ENCODE measurements around the gene TMEM267.
"Not testable (repeated sequence)": the region's sequence is repeated elsewhere in the genome, so short reads cannot be mapped to it uniquely, and the experiment has no call there.

Gene TMEM267

GRCh38 chr5:43497311-43498104, 13.8 kb upstream of the TMEM267 start:
- WGBS (ENCODE audit: insufficient coverage, insufficient read length): no CpG with 5 or more reads among the region's 5 CpGs
- no peak for DNase-seq (ENCODE audit: low read depth, low spot score)
- Histone ChIP-seq H3K4me3 (ENCODE audit: low read length) (no peak overlapping the region), H3K27me3 (ENCODE audit: control insufficient read depth, insufficient read depth, low read length) (no peaks in the 10 kb centered on the region), H3K4me1 (ENCODE audit: control insufficient read depth, insufficient read depth, low read length) (no peaks in the 10 kb centered on the region), H3K9me3 (ENCODE audit: control insufficient read depth, insufficient read depth, low read length) (no peaks in the 10 kb centered on the region), H3K36me3 (ENCODE audit: control insufficient read depth, insufficient read depth, low read length) (no peaks in the 10 kb centered on the region), H3K27ac (ENCODE audit: low read length) (no peak overlapping the region)

- H3K27ac ChIP-seq (ENCODE audit: low read length): no peak overlapping the region
- DNase-seq (ENCODE audit: low read depth, low spot score): no peak
- H3K27me3 ChIP-seq (ENCODE audit: control insufficient read depth, insufficient read depth, low read length): no peaks in the 10 kb centered on the region
- no peaks in the 10 kb centered on the region for H3K4me1 ChIP-seq (ENCODE audit: control insufficient read depth, insufficient read depth, low read length)
- H3K4me3 ChIP-seq (ENCODE audit: low read length): no peak overlapping the region
- no peaks in the 10 kb centered on the region for H3K9me3 ChIP-seq (ENCODE audit: control insufficient read depth, insufficient read depth, low read length)
- no peaks in the 10 kb centered on the region for H3K36me3 ChIP-seq (ENCODE audit: control insufficient read depth, insufficient read depth, low read length)
- WGBS (ENCODE audit: insufficient coverage, insufficient read length): no CpG with 5 or more reads among the region's 1 CpG
These were observed 7.7 kb upstream of the TMEM267 start for GRCh38 chr5:43491326-43491725.

- no peaks in the 10 kb centered on the region for H3K4me1 ChIP-seq (ENCODE audit: control insufficient read depth, insufficient read depth, low read length)
- WGBS (ENCODE audit: insufficient coverage, insufficient read length): no CpG with 5 or more reads among the region's 3 CpGs
- DNase-seq (ENCODE audit: low read depth, low spot score): no peak
- no peak overlapping the region for H3K4me3 ChIP-seq (ENCODE audit: low read length)
- no peaks in the 10 kb centered on the region for H3K27me3 ChIP-seq (ENCODE audit: control insufficient read depth, insufficient read depth, low read length)
- H3K9me3 ChIP-seq (ENCODE audit: control insufficient read depth, insufficient read depth, low read length): no peaks in the 10 kb centered on the region
- H3K27ac ChIP-seq (ENCODE audit: low read length): no peak overlapping the region
- no peaks in the 10 kb centered on the region for H3K36me3 ChIP-seq (ENCODE audit: control insufficient read depth, insufficient read depth, low read length)
These were observed 2.7 kb upstream of the TMEM267 start for GRCh38 chr5:43486353-43486752.

GRCh38 chr5:43485406-43485805, 1.7 kb upstream of the TMEM267 start:
- Histone ChIP-seq H3K4me3 (ENCODE audit: low read length) (no peak overlapping the region), H3K4me1 (ENCODE audit: control insufficient read depth, insufficient read depth, low read length) (no peaks in the 10 kb centered on the region), H3K27ac (ENCODE audit: low read length) (no peak overlapping the region), H3K9me3 (ENCODE audit: control insufficient read depth, insufficient read depth, low read length) (no peaks in the 10 kb centered on the region), H3K27me3 (ENCODE audit: control insufficient read depth, insufficient read depth, low read length) (no peaks in the 10 kb centered on the region), H3K36me3 (ENCODE audit: control insufficient read depth, insufficient read depth, low read length) (no peaks in the 10 kb centered on the region)
- no peak for DNase-seq (ENCODE audit: low read depth, low spot score)
- WGBS (ENCODE audit: insufficient coverage, insufficient read length): no CpG with 5 or more reads among the region's 2 CpGs

- Histone ChIP-seq H3K4me1 (ENCODE audit: control insufficient read depth, insufficient read depth, low read length) (no peaks in the 10 kb centered on the region), H3K27me3 (ENCODE audit: control insufficient read depth, insufficient read depth, low read length) (no peaks in the 10 kb centered on the region), H3K9me3 (ENCODE audit: control insufficient read depth, insufficient read depth, low read length) (no peaks in the 10 kb centered on the region), H3K27ac (ENCODE audit: low read length) (no peak overlapping the region), H3K36me3 (ENCODE audit: control insufficient read depth, insufficient read depth, low read length) (no peaks in the 10 kb centered on the region), H3K4me3 (ENCODE audit: low read length) (peak overlapping the region; percentile 90; the same call in 1 of the 2 replicates)
- peak; percentile 52 for DNase-seq (ENCODE audit: low read depth, low spot score)
- WGBS (ENCODE audit: insufficient coverage, insufficient read length): no CpG with 5 or more reads among the region's 32 CpGs
These were observed 613 bp upstream of the TMEM267 start for GRCh38 chr5:43484106-43484849.

GRCh38 chr5:43482490-43483297, 971 bp downstream of the TMEM267 start:
- DNase-seq (ENCODE audit: low read depth, low spot score): no peak
- H3K4me1 ChIP-seq (ENCODE audit: control insufficient read depth, insufficient read depth, low read length): no peaks in the 10 kb centered on the region
- no peaks in the 10 kb centered on the region for H3K9me3 ChIP-seq (ENCODE audit: control insufficient read depth, insufficient read depth, low read length)
- H3K4me3 ChIP-seq (ENCODE audit: low read length): peak overlapping the region; percentile 90; the same call in 1 of the 2 replicates
- no peaks in the 10 kb centered on the region for H3K27me3 ChIP-seq (ENCODE audit: control insufficient read depth, insufficient read depth, low read length)
- no peak overlapping the region for H3K27ac ChIP-seq (ENCODE audit: low read length)
- no peaks in the 10 kb centered on the region for H3K36me3 ChIP-seq (ENCODE audit: control insufficient read depth, insufficient read depth, low read length)
- WGBS (ENCODE audit: insufficient coverage, insufficient read length): no CpG with 5 or more reads among the region's 6 CpGs

- Histone ChIP-seq H3K27me3 (ENCODE audit: control insufficient read depth, insufficient read depth, low read length) (no peaks in the 10 kb centered on the region), H3K36me3 (ENCODE audit: control insufficient read depth, insufficient read depth, low read length) (no peaks in the 10 kb centered on the region)
- no peak for DNase-seq (ENCODE audit: low read depth, low spot score)
These were observed 13.8 kb downstream of the TMEM267 start for GRCh38 chr5:43469671-43470391.

GRCh38 chr5:43467100-43467499, 16.6 kb downstream of the TMEM267 start:
- Histone ChIP-seq H3K36me3 (ENCODE audit: control insufficient read depth, insufficient read depth, low read length) (no peaks in the 10 kb centered on the region), H3K9me3 (ENCODE audit: control insufficient read depth, insufficient read depth, low read length) (no peaks in the 10 kb centered on the region)

More at GRCh38 chr5:43469671-43470391, 13.8 kb downstream of the TMEM267 start:
- Histone ChIP-seq H3K4me3 (ENCODE audit: low read length) (no peak overlapping the region), H3K9me3 (ENCODE audit: control insufficient read depth, insufficient read depth, low read length) (no peaks in the 10 kb centered on the region), H3K4me1 (ENCODE audit: control insufficient read depth, insufficient read depth, low read length) (no peaks in the 10 kb centered on the region), H3K27ac (ENCODE audit: low read length) (no peak overlapping the region)
- no CpG with 5 or more reads among the region's 6 CpGs for WGBS (ENCODE audit: insufficient coverage, insufficient read length)

GRCh38 chr5:43465455-43465854, 18.2 kb downstream of the TMEM267 start:
- not testable (repeated sequence) for H3K27ac ChIP-seq (ENCODE audit: low read length); H3K27me3 ChIP-seq (ENCODE audit: control insufficient read depth, insufficient read depth, low read length); DNase-seq (ENCODE audit: low read depth, low spot score); H3K4me3 ChIP-seq (ENCODE audit: low read length); H3K4me1 ChIP-seq (ENCODE audit: control insufficient read depth, insufficient read depth, low read length); H3K36me3 ChIP-seq (ENCODE audit: control insufficient read depth, insufficient read depth, low read length); H3K9me3 ChIP-seq (ENCODE audit: control insufficient read depth, insufficient read depth, low read length)
- WGBS (ENCODE audit: insufficient coverage, insufficient read length): no CpG with 5 or more reads among the region's 3 CpGs

More at GRCh38 chr5:43467100-43467499, 16.6 kb downstream of the TMEM267 start:
- H3K4me3 ChIP-seq (ENCODE audit: low read length): no peak overlapping the region
- H3K27ac ChIP-seq (ENCODE audit: low read length): no peak overlapping the region
- DNase-seq (ENCODE audit: low read depth, low spot score): no peak
- H3K4me1 ChIP-seq (ENCODE audit: control insufficient read depth, insufficient read depth, low read length): no peaks in the 10 kb centered on the region
- no peaks in the 10 kb centered on the region for H3K27me3 ChIP-seq (ENCODE audit: control insufficient read depth, insufficient read depth, low read length)

GRCh38 chr5:43461066-43461465, 22.6 kb downstream of the TMEM267 start:
- no peak for DNase-seq (ENCODE audit: low read depth, low spot score)
- WGBS (ENCODE audit: insufficient coverage, insufficient read length): no CpG with 5 or more reads among the region's 1 CpG
- Histone ChIP-seq H3K9me3 (ENCODE audit: control insufficient read depth, insufficient read depth, low read length) (no peaks in the 10 kb centered on the region; the same call in 1 of the 2 replicates), H3K4me3 (ENCODE audit: low read length) (no peak overlapping the region), H3K4me1 (ENCODE audit: control insufficient read depth, insufficient read depth, low read length) (no peaks in the 10 kb centered on the region), H3K36me3 (ENCODE audit: control insufficient read depth, insufficient read depth, low read length) (no peaks in the 10 kb centered on the region; the same call in 1 of the 2 replicates), H3K27ac (ENCODE audit: low read length) (no peak overlapping the region), H3K27me3 (ENCODE audit: control insufficient read depth, insufficient read depth, low read length) (no peaks in the 10 kb centered on the region)

Measured in iPS DF 6.9 (cell line).